SK-N-SH treated with all-trans-retinoic acid at 6 μM for 48 hours (cell line): ENCODE data around the gene PPP6R1.

Experiments used
- ATAC-seq: fragments of 200-7000 bp; cut with Tn5 transposase; 3 replicates; pipeline ENCODE4 v1.9.1; 2020; ENCODE audit warnings: mild to moderate bottlenecking, moderate library complexity
- ARNTL ChIP-seq: fragments of 450-650 bp; formaldehyde crosslinking; IDR thresholded peaks from 2 replicates; pipeline ENCODE4 v1.5.0; 2020; ENCODE audit warnings: low read depth, mild to moderate bottlenecking, moderate library complexity, borderline replicate concordance
- BACH2 ChIP-seq: fragments of 250-450 bp; sonication (Bioruptor Pico); IDR thresholded peaks from 2 replicates; pipeline ENCODE4 v1.9.0; 2021; ENCODE audit warnings: mild to moderate bottlenecking, borderline replicate concordance
- CREB5 ChIP-seq: fragments of 250-450 bp; sonication (Bioruptor Pico); IDR thresholded peaks from 2 replicates; pipeline ENCODE4 v1.5.1; 2020; ENCODE audit warnings: low read depth, mild to moderate bottlenecking, moderate library complexity
- CSDC2 ChIP-seq: fragments of 250-450 bp; sonication (Bioruptor Pico); IDR thresholded peaks from 2 replicates; pipeline ENCODE4 v1.5.0; 2020; ENCODE audit warnings: mild to moderate bottlenecking, moderate library complexity
- ESRRG ChIP-seq: fragments of 250-450 bp; sonication (Bioruptor Pico); IDR thresholded peaks from 2 replicates; pipeline ENCODE4 v1.6.1; 2021; ENCODE audit warnings: mild to moderate bottlenecking
- GLIS3 ChIP-seq: fragments of 250-450 bp; sonication (Bioruptor Pico); IDR thresholded peaks from 2 replicates; pipeline ENCODE4 v1.5.0; 2020; ENCODE audit warnings: mild to moderate bottlenecking, moderate library complexity
- ISL1 ChIP-seq: fragments of 250-450 bp; sonication (Bioruptor Pico); IDR thresholded peaks from 2 replicates; pipeline ENCODE4 v2.1.2; 2022; ENCODE audit warnings: mild to moderate bottlenecking, moderate library complexity
- OSR1 ChIP-seq: fragments of 250-450 bp; sonication (Bioruptor Pico); IDR thresholded peaks from 2 replicates; pipeline ENCODE4 v1.8.0; 2022; ENCODE audit warnings: moderate library complexity, mild to moderate bottlenecking, inconsistent platforms
- POU6F1 ChIP-seq: fragments of 250-450 bp; sonication (Bioruptor Pico); IDR thresholded peaks from 2 replicates; pipeline ENCODE4 v1.8.0; 2021; ENCODE audit warnings: low read depth, mild to moderate bottlenecking, moderate library complexity, borderline replicate concordance
- PPARA ChIP-seq: fragments of 250-450 bp; sonication (Bioruptor Pico); IDR thresholded peaks from 2 replicates; pipeline ENCODE4 v1.5.0; 2020; ENCODE audit warnings: mild to moderate bottlenecking, borderline replicate concordance
- RARB ChIP-seq: fragments of 250-450 bp; sonication (Bioruptor Pico); IDR thresholded peaks from 2 replicates; pipeline ENCODE4 v1.8.0; 2021; ENCODE audit warnings: mild to moderate bottlenecking, moderate library complexity
- SNAI2 ChIP-seq: fragments of 250-450 bp; sonication (Bioruptor Pico); IDR thresholded peaks from 2 replicates; pipeline ENCODE4 v1.5.0; 2020; ENCODE audit warnings: mild to moderate bottlenecking, moderate library complexity
- TCF4 ChIP-seq: fragments of 250-450 bp; sonication (Bioruptor Pico); IDR thresholded peaks from 2 replicates; pipeline ENCODE4 v1.8.0; 2021; ENCODE audit warnings: mild to moderate bottlenecking, moderate library complexity, borderline replicate concordance
- TSHZ2 ChIP-seq: fragments of 250-450 bp; sonication (Bioruptor Pico); IDR thresholded peaks from 2 replicates; pipeline ENCODE4 v1.5.0; 2020; ENCODE audit warnings: mild to moderate bottlenecking, moderate library complexity
- ZFP3 ChIP-seq: fragments of 250-450 bp; sonication (Bioruptor Pico); IDR thresholded peaks from 2 replicates; pipeline ENCODE4 v1.5.0; 2020; ENCODE audit warnings: mild to moderate bottlenecking, moderate library complexity
- ZFP30 ChIP-seq: fragments of 450-650 bp; formaldehyde crosslinking; IDR thresholded peaks from 2 replicates; pipeline ENCODE4 v1.5.0; 2022; ENCODE audit warnings: mild to moderate bottlenecking, moderate library complexity
- ZNF565 ChIP-seq: fragments of 450-650 bp; formaldehyde crosslinking; conservative IDR thresholded peaks from 2 replicates; pipeline ENCODE4 v1.5.0; 2020; ENCODE audit warnings: low read depth, mild to moderate bottlenecking, moderate library complexity
- ZNF70 ChIP-seq: fragments of 450-650 bp; formaldehyde crosslinking; IDR thresholded peaks from 2 replicates; pipeline ENCODE4 v1.5.0; 2020; ENCODE audit warnings: mild to moderate bottlenecking, moderate library complexity
- ZNF8 ChIP-seq: fragments of 450-650 bp; formaldehyde crosslinking; IDR thresholded peaks from 2 replicates; pipeline ENCODE4 v1.5.0; 2020; ENCODE audit warnings: mild to moderate bottlenecking, moderate library complexity

The PPP6R1 gene

GRCh38 chr19:55220525-55220924, 38.3 kb downstream of the PPP6R1 start:
- no peak for ATAC-seq
- TF ChIP-seq RARB (CRISPR knock-in tag) (no peak), TCF4 (CRISPR knock-in tag) (no peak), ARNTL (no peak), POU6F1 (CRISPR knock-in tag) (no peak), ZNF565 (CRISPR knock-in tag) (no peak), CSDC2 (CRISPR knock-in tag) (no peak), ZFP3 (CRISPR knock-in tag) (no peak), OSR1 (no peak), PPARA (CRISPR knock-in tag) (no peak), BACH2 (CRISPR knock-in tag) (no peak), SNAI2 (CRISPR knock-in tag) (no peak), ESRRG (CRISPR knock-in tag) (no peak), ZFP30 (CRISPR knock-in tag) (no peak), GLIS3 (CRISPR knock-in tag) (no peak), ZNF8 (no peak), CREB5 (CRISPR knock-in tag) (no peak), TSHZ2 (CRISPR knock-in tag) (no peak)

- TF ChIP-seq ESRRG (CRISPR knock-in tag) (no peak), CREB5 (CRISPR knock-in tag) (0 out of 2 replicates have a peak, but pooled peaks have one; percentile 21), POU6F1 (CRISPR knock-in tag) (0 out of 2 replicates have a peak, but pooled peaks have one; percentile 26), SNAI2 (CRISPR knock-in tag) (peak; percentile 81; the same call in 1 of the 2 replicates), ISL1 (CRISPR knock-in tag) (no peak), BACH2 (CRISPR knock-in tag) (no peak), TSHZ2 (CRISPR knock-in tag) (peak; percentile 50; the same call in 1 of the 2 replicates), TCF4 (CRISPR knock-in tag) (no peak), CSDC2 (CRISPR knock-in tag) (peak; percentile 64; the same call in 1 of the 2 replicates), RARB (CRISPR knock-in tag) (no peak), ZFP30 (CRISPR knock-in tag) (no peak), ZNF8 (0 out of 2 replicates have a peak, but pooled peaks have one; percentile 2), ZNF70 (no peak), GLIS3 (CRISPR knock-in tag) (no peak), ZNF565 (CRISPR knock-in tag) (no peak)
Measured at GRCh38 chr19:55216461-55217198, 42.2 kb downstream of the PPP6R1 start.

More at GRCh38 chr19:55216461-55217198, 42.2 kb downstream of the PPP6R1 start:
- ATAC-seq, result peak; percentile 97
